ENCODE results near the gene PLAGL2.
A peak's percentile ranks its signal among the peaks of the same experiment; 100 is the strongest.

PLAGL2 gene

DNA sequence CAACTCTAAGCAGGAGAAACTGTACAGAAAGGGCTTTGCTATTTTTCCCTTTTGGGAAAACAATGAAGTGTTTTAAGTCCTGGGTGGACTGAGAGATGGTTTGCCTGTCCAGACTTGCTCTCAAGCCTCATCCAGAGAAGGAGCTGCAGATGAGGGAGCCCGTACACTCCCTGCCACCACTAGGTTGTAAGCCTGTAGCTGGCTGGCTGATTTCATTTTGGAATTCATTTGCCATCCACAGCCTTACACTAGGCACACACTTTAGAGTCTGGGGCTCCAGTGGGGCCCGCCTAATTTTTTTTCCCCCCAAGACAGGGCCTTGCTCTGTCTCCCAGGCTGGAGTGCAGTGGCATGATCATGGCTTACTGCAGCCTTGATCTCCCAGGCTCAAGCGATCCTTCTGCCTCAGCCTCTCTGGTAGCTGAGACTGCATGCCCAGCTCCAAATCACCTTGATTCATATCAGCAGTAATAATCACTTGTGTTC is 28.5 kb upstream of the PLAGL2 start:
- Histone ChIP-seq H3K9ac (no peak overlapping the region), H3K9me3 (ENCODE audit: control insufficient read depth, low read length) (no peaks in the 10 kb centered on the region), H3K27me3 (ENCODE audit: control insufficient read depth, insufficient read depth, low read length) (no peaks in the 10 kb centered on the region), H3K27ac (peak overlapping the region; percentile 33), H2AFZ (peak overlapping the region; percentile 40), H3K79me2 (no peaks in the 10 kb centered on the region), H3K36me3 (ENCODE audit: control insufficient read depth, insufficient read depth, low read length) (no peaks in the 10 kb centered on the region), H3K4me3 (ENCODE audit: low read depth, low read length) (no peak overlapping the region), H3K4me2 (ENCODE audit: low read length) (no peak overlapping the region), H3K4me1 (peaks cover 42% of the 10 kb centered on the region)
- TF ChIP-seq, protein P1, sequence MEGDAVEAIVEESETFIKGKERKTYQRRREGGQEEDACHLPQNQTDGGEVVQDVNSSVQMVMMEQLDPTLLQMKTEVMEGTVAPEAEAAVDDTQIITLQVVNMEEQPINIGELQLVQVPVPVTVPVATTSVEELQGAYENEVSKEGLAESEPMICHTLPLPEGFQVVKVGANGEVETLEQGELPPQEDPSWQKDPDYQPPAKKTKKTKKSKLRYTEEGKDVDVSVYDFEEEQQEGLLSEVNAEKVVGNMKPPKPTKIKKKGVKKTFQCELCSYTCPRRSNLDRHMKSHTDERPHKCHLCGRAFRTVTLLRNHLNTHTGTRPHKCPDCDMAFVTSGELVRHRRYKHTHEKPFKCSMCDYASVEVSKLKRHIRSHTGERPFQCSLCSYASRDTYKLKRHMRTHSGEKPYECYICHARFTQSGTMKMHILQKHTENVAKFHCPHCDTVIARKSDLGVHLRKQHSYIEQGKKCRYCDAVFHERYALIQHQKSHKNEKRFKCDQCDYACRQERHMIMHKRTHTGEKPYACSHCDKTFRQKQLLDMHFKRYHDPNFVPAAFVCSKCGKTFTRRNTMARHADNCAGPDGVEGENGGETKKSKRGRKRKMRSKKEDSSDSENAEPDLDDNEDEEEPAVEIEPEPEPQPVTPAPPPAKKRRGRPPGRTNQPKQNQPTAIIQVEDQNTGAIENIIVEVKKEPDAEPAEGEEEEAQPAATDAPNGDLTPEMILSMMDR (IDR thresholded peaks at IDR 0.05): no peak

DNA sequence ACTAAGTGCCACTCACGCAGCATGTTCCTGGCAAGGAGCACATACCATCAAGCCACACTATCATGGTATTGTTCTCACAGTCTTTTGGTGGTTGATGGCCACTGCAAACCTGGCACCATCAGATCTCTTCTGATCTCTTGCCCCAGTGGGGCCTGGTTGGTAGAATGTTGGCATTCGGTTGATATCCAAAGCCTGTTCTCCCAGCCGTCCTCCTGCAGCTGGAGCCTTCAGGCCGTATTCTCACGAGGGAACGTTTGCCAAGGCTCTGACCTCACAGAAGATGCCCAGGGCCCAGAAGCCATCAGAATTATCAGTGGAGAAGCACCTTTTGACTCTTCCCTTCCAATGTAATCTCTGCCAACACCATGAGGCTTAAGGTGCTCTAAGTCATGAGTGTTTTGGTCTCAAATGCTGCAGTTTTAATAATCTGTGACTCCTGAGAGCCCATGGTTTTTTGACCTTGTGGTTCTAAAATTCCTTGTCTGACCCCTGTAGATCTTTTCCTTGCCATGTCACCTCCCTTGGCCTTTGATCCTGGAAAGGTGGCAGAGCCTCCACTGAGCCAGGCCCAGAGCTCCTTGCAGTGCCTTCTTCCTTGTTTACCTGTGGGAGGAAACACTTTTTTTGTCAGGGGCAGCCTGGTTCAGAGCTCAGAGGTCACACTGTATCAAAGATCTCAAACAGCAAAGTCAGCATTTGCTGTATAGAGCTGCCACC is 27.9 kb upstream of the PLAGL2 start:
- Histone ChIP-seq H3K36me3 (ENCODE audit: control insufficient read depth, insufficient read depth, low read length) (no peaks in the 10 kb centered on the region), H3K4me2 (ENCODE audit: low read length) (no peak overlapping the region), H3K27me3 (ENCODE audit: control insufficient read depth, insufficient read depth, low read length) (no peaks in the 10 kb centered on the region), H3K79me2 (no peaks in the 10 kb centered on the region), H3K9me3 (ENCODE audit: control insufficient read depth, low read length) (no peaks in the 10 kb centered on the region), H3K4me3 (ENCODE audit: low read depth, low read length) (no peak overlapping the region), H3K27ac (peak overlapping the region; percentile 33), H2AFZ (peak overlapping the region; percentile 40), H3K9ac (no peak overlapping the region), H3K4me1 (peaks cover 41% of the 10 kb centered on the region)
- TF ChIP-seq, protein P1 (IDR thresholded peaks at IDR 0.05): no peak

DNA sequence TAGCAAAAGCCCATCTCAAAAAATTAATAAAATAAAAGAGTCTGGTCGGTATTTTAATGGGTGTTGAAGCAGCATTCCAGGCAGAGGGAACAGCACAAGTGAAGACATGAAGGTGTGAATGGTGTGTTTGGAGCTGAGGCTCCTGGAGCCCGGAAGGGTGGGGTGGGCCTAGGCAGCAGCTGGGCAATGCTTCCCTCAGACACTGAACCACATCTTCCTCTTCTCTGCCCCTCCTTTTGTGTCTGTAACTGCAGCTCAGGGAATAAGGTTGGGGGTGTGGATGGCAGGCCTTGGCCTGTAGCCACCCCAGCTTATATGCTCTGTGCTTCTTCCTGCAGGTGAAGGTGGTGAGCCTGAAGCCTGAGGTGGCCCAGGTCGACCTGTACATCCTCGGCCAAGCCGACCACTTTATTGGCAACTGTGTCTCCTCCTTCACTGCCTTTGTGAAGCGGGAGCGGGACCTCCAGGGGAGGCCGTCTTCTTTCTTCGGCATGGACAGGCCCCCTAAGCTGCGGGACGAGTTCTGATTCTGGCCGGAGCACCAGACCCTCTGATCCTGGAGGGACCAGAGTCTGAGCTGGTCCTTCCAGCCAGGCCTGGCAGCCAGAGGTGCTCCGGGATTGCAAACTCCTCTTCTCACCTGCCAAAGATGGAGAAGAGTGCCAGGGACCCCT is 26.7 kb upstream of the PLAGL2 start:
- TF ChIP-seq, protein P1 (IDR thresholded peaks at IDR 0.05): no peak
- Histone ChIP-seq H3K36me3 (ENCODE audit: control insufficient read depth, insufficient read depth, low read length) (no peaks in the 10 kb centered on the region), H3K4me2 (ENCODE audit: low read length) (no peak overlapping the region), H3K4me3 (ENCODE audit: low read depth, low read length) (no peak overlapping the region), H3K9me3 (ENCODE audit: control insufficient read depth, low read length) (no peaks in the 10 kb centered on the region), H3K27me3 (ENCODE audit: control insufficient read depth, insufficient read depth, low read length) (no peaks in the 10 kb centered on the region), H3K27ac (no peak overlapping the region), H3K4me1 (peaks cover 35% of the 10 kb centered on the region), H3K79me2 (no peaks in the 10 kb centered on the region), H2AFZ (no peak overlapping the region), H3K9ac (no peak overlapping the region)

DNA sequence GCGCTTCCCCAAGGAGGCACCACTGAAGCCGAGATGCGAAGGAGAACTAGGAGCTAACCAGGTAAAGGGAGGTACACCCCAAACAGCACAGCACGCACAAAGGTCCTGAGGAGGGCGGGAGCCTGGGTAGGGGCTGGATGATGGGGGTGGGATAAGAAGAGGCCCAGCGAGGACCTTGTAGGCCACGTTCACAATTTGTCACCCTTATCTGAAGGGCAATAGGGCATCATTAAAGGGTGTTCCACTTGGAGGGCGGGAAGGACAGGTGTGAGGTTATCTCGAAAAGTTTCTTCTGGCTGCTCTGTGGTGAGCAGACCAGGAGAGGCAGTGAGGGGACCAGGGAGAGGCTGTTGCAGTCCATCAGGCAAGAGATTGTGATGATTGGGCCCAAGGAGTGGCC is 25.7 kb upstream of the PLAGL2 start:
- no peak overlapping the region for H3K4me2 ChIP-seq (ENCODE audit: low read length)
- no peak overlapping the region for H3K9ac ChIP-seq
- H2AFZ ChIP-seq: no peak overlapping the region
- peaks cover 29% of the 10 kb centered on the region for H3K4me1 ChIP-seq
- no peak overlapping the region for H3K4me3 ChIP-seq (ENCODE audit: low read depth, low read length)
- TF ChIP-seq, protein P1 (IDR thresholded peaks at IDR 0.05): no peak
- H3K9me3 ChIP-seq (ENCODE audit: control insufficient read depth, low read length): no peaks in the 10 kb centered on the region
- no peaks in the 10 kb centered on the region for H3K79me2 ChIP-seq
- no peaks in the 10 kb centered on the region for H3K27me3 ChIP-seq (ENCODE audit: control insufficient read depth, insufficient read depth, low read length)
- no peaks in the 10 kb centered on the region for H3K36me3 ChIP-seq (ENCODE audit: control insufficient read depth, insufficient read depth, low read length)
- H3K27ac ChIP-seq: no peak overlapping the region

All from parathyroid adenoma (tissue), 2 donors.